Nephron progenitor cell (in vitro differentiated cells): ENCODE data around the gene TENT5C.

Experiments
- DNase-seq: peaks from one replicate; pipeline ENCODE4 v3.0.0; 2021
- H3K27ac Mint-ChIP-seq: 2 replicates; pipeline ENCODE4 v1.8.0; 2021; ENCODE audit warnings: mild to moderate bottlenecking, moderate library complexity, mixed read lengths
- H3K27me3 Mint-ChIP-seq: 2 replicates; pipeline ENCODE4 v1.8.0; 2021; ENCODE audit warnings: mild to moderate bottlenecking, low read depth, mixed read lengths; ENCODE audit not compliant: poor library complexity
- H3K36me3 Mint-ChIP-seq: 2 replicates; pipeline ENCODE4 v1.8.0; 2021; ENCODE audit warnings: low read depth, mixed read lengths
- H3K4me1 Mint-ChIP-seq: 2 replicates; pipeline ENCODE4 v1.8.0; 2021; ENCODE audit warnings: mixed read lengths
- H3K4me3 Mint-ChIP-seq: 2 replicates; pipeline ENCODE4 v1.8.0; 2021; ENCODE audit warnings: mild to moderate bottlenecking, moderate library complexity, mixed read lengths
- H3K9me3 Mint-ChIP-seq: 2 replicates; pipeline ENCODE4 v1.8.0; 2021; ENCODE audit warnings: mild to moderate bottlenecking, moderate library complexity, mixed read lengths
- TF ChIP-seq, protein P1 (sequence below): fragments of 200-600 bp; sonication (generic); IDR thresholded peaks from 2 replicates; pipeline ENCODE4 v1.5.0; 2021; ENCODE audit warnings: antibody characterized with exemption

The TENT5C gene

GRCh38 chr1:117618450-117619122, 12.7 kb downstream of the TENT5C start:
- Mint-ChIP-seq H3K4me1 (peaks cover 12% of the 10 kb centered on the region), H3K27me3 (peaks cover 9% of the 10 kb centered on the region), H3K9me3 (no peaks in the 10 kb centered on the region), H3K4me3 (no peak overlapping the region), H3K36me3 (no peaks in the 10 kb centered on the region), H3K27ac (no peak overlapping the region)
- no peak for DNase-seq
- TF ChIP-seq, protein P1, sequence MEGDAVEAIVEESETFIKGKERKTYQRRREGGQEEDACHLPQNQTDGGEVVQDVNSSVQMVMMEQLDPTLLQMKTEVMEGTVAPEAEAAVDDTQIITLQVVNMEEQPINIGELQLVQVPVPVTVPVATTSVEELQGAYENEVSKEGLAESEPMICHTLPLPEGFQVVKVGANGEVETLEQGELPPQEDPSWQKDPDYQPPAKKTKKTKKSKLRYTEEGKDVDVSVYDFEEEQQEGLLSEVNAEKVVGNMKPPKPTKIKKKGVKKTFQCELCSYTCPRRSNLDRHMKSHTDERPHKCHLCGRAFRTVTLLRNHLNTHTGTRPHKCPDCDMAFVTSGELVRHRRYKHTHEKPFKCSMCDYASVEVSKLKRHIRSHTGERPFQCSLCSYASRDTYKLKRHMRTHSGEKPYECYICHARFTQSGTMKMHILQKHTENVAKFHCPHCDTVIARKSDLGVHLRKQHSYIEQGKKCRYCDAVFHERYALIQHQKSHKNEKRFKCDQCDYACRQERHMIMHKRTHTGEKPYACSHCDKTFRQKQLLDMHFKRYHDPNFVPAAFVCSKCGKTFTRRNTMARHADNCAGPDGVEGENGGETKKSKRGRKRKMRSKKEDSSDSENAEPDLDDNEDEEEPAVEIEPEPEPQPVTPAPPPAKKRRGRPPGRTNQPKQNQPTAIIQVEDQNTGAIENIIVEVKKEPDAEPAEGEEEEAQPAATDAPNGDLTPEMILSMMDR = no peak

GRCh38 chr1:117620440-117620839, 14.6 kb downstream of the TENT5C start:
- no peaks in the 10 kb centered on the region for H3K36me3 Mint-ChIP-seq
- no peak overlapping the region for H3K4me3 Mint-ChIP-seq
- H3K4me1 Mint-ChIP-seq = no peaks in the 10 kb centered on the region
- no peak for DNase-seq
- peaks cover 12% of the 10 kb centered on the region for H3K27me3 Mint-ChIP-seq
- no peak overlapping the region for H3K27ac Mint-ChIP-seq
- TF ChIP-seq, protein P1 = no peak
- H3K9me3 Mint-ChIP-seq = no peaks in the 10 kb centered on the region

- DNase-seq = no peak
- Mint-ChIP-seq H3K36me3 (no peaks in the 10 kb centered on the region), H3K27me3 (peaks cover 12% of the 10 kb centered on the region), H3K4me1 (no peaks in the 10 kb centered on the region), H3K9me3 (no peaks in the 10 kb centered on the region), H3K4me3 (no peak overlapping the region), H3K27ac (no peak overlapping the region)
- TF ChIP-seq, protein P1 = no peak
These were observed 15.5 kb downstream of the TENT5C start for GRCh38 chr1:117621316-117621715.

DNA sequence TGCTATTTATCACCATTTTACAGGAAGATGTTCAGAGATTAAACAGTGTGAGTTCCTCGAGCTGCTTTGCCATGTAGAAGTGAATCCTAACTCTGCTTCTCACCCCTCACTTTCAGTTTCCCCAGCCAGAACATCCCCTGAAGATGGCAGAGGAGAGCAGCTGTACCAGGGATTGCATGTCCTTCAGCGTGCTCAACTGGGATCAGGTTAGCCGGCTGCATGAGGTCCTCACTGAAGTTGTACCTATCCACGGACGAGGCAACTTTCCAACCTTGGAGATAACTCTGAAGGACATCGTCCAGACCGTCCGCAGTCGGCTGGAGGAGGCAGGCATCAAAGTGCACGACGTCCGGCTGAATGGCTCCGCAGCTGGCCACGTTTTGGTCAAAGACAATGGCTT, 16.9 kb downstream of the TENT5C start:
- H3K27me3 Mint-ChIP-seq = peaks cover 9% of the 10 kb centered on the region
- TF ChIP-seq, protein P1 = no peak
- no peaks in the 10 kb centered on the region for H3K36me3 Mint-ChIP-seq
- H3K4me1 Mint-ChIP-seq = peaks cover 5% of the 10 kb centered on the region
- H3K27ac Mint-ChIP-seq = no peak overlapping the region
- H3K4me3 Mint-ChIP-seq = no peak overlapping the region
- no peak for DNase-seq
- no peaks in the 10 kb centered on the region for H3K9me3 Mint-ChIP-seq

- H3K4me1 Mint-ChIP-seq = peaks cover 7% of the 10 kb centered on the region
- no peak overlapping the region for H3K4me3 Mint-ChIP-seq
- TF ChIP-seq, protein P1 = no peak
- DNase-seq = no peak
- no peak overlapping the region for H3K27ac Mint-ChIP-seq
- no peaks in the 10 kb centered on the region for H3K36me3 Mint-ChIP-seq
- peaks cover 6% of the 10 kb centered on the region for H3K27me3 Mint-ChIP-seq
- H3K9me3 Mint-ChIP-seq = no peaks in the 10 kb centered on the region
These were observed 17.3 kb downstream of the TENT5C start for GRCh38 chr1:117623141-117623540.

DNA sequence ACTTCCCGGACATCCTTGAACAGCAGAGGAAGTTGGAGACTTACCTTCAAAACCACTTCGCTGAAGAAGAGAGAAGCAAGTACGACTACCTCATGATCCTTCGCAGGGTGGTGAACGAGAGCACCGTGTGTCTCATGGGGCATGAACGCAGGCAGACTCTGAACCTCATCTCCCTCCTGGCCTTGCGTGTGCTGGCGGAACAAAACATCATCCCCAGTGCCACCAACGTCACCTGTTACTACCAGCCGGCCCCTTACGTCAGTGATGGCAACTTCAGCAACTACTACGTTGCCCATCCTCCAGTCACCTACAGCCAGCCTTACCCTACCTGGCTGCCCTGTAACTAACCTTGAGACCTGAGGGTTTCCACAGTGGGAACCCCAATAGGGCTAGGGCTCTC, 17.9 kb downstream of the TENT5C start:
- no peaks in the 10 kb centered on the region for H3K9me3 Mint-ChIP-seq
- peaks cover 2% of the 10 kb centered on the region for H3K27me3 Mint-ChIP-seq
- H3K4me3 Mint-ChIP-seq = no peak overlapping the region
- peaks cover 7% of the 10 kb centered on the region for H3K4me1 Mint-ChIP-seq
- H3K36me3 Mint-ChIP-seq = no peaks in the 10 kb centered on the region
- no peak for DNase-seq
- no peak overlapping the region for H3K27ac Mint-ChIP-seq
- TF ChIP-seq, protein P1 = no peak
